RWPE2 (cell line): Measurements from ENCODE around the gene MET.
"Not testable (repeated sequence)": the region's sequence is repeated elsewhere in the genome, so short reads cannot be mapped to it uniquely, and the experiment has no call there.

ENCODE experiments used
- ATAC-seq: fragments of 200-7000 bp; cut with Tn5 transposase; 3 replicates; pipeline ENCODE4 v1.9.1; 2021; ENCODE audit warnings: low read depth
- DNase-seq: peaks from one replicate; pipeline ENCODE4 v3.0.0-alpha.2; 2020; ENCODE audit warnings: low spot score
- H3K27ac ChIP-seq: fragments of 450-650 bp; 2 replicates; pipeline ENCODE4 v1.5.1; 2017; ENCODE audit warnings: mild to moderate bottlenecking; ENCODE audit not compliant: poor library complexity, severe bottlenecking
- H3K27me3 ChIP-seq: fragments of 250-450 bp; sonication (Bioruptor Pico); 2 replicates; pipeline ENCODE4 v1.5.1; 2021; ENCODE audit warnings: mild to moderate bottlenecking, moderate library complexity; ENCODE audit not compliant: insufficient read depth, poor library complexity, severe bottlenecking
- H3K36me3 ChIP-seq: fragments of 250-450 bp; sonication (Bioruptor Pico); 2 replicates; pipeline ENCODE4 v1.5.1; 2020; ENCODE audit warnings: low read depth, mild to moderate bottlenecking, moderate library complexity
- H3K4me1 ChIP-seq: fragments of 250-450 bp; sonication (Bioruptor Pico); 2 replicates; pipeline ENCODE4 v1.5.1; 2021; ENCODE audit warnings: mild to moderate bottlenecking, moderate library complexity; ENCODE audit not compliant: insufficient read depth, poor library complexity, severe bottlenecking
- H3K4me3 ChIP-seq: fragments of 250-450 bp; sonication (Bioruptor Pico); 2 replicates; pipeline ENCODE4 v1.5.1; 2021; ENCODE audit warnings: mild to moderate bottlenecking, moderate library complexity; ENCODE audit not compliant: severe bottlenecking
- H3K9me3 ChIP-seq: fragments of 250-450 bp; sonication (Bioruptor Pico); 2 replicates; pipeline ENCODE4 v1.5.1; 2021; ENCODE audit warnings: mild to moderate bottlenecking, moderate library complexity; ENCODE audit not compliant: severe bottlenecking
- TF ChIP-seq, protein P1 (sequence below): fragments of 450-650 bp; IDR thresholded peaks from one replicate; pipeline ENCODE4 v1.5.1; 2017; ENCODE audit warnings: mild to moderate bottlenecking, moderate library complexity; ENCODE audit not compliant: poor library complexity, severe bottlenecking

MET gene

DNA sequence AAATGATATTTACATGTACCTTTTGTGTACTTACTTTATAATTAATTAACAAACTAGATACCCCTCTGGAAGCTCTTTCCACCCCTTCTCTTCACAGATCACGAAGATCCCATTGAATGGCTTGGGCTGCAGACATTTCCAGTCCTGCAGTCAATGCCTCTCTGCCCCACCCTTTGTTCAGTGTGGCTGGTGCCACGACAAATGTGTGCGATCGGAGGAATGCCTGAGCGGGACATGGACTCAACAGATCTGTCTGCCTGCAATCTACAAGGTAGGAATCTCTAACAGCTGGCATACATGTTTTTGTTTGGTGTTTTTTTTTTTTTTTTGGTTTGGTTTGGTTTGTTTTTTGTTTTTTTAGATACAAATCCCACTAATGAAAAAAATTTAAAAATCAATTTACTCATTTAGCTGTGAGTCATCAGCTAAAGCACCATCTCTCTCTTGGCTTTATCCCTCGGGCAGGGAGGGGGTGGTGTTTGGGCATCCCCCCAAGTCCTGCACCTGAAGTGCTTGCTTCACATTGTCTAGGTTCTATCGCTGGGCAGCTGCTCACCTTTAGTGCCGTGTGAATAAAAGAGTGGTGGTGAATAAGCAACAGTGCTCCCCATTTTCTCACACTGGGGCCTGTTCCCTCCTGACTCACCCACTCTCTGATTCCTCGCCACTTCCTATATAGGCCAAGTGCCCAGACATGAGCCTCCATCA is 68.9 kb downstream of the MET start:
- H3K4me3 ChIP-seq: no peak overlapping the region
- peaks cover 2% of the 10 kb centered on the region for H3K9me3 ChIP-seq
- DNase-seq: no peak
- TF ChIP-seq, protein P1, sequence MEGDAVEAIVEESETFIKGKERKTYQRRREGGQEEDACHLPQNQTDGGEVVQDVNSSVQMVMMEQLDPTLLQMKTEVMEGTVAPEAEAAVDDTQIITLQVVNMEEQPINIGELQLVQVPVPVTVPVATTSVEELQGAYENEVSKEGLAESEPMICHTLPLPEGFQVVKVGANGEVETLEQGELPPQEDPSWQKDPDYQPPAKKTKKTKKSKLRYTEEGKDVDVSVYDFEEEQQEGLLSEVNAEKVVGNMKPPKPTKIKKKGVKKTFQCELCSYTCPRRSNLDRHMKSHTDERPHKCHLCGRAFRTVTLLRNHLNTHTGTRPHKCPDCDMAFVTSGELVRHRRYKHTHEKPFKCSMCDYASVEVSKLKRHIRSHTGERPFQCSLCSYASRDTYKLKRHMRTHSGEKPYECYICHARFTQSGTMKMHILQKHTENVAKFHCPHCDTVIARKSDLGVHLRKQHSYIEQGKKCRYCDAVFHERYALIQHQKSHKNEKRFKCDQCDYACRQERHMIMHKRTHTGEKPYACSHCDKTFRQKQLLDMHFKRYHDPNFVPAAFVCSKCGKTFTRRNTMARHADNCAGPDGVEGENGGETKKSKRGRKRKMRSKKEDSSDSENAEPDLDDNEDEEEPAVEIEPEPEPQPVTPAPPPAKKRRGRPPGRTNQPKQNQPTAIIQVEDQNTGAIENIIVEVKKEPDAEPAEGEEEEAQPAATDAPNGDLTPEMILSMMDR: no peak
- no peaks in the 10 kb centered on the region for H3K27me3 ChIP-seq
- peak; percentile 50; the same call in 2 of the 3 replicates for ATAC-seq
- peaks cover 10% of the 10 kb centered on the region for H3K4me1 ChIP-seq
- peaks cover 72% of the 10 kb centered on the region for H3K36me3 ChIP-seq
- peak overlapping the region; percentile 20 for H3K27ac ChIP-seq

DNA sequence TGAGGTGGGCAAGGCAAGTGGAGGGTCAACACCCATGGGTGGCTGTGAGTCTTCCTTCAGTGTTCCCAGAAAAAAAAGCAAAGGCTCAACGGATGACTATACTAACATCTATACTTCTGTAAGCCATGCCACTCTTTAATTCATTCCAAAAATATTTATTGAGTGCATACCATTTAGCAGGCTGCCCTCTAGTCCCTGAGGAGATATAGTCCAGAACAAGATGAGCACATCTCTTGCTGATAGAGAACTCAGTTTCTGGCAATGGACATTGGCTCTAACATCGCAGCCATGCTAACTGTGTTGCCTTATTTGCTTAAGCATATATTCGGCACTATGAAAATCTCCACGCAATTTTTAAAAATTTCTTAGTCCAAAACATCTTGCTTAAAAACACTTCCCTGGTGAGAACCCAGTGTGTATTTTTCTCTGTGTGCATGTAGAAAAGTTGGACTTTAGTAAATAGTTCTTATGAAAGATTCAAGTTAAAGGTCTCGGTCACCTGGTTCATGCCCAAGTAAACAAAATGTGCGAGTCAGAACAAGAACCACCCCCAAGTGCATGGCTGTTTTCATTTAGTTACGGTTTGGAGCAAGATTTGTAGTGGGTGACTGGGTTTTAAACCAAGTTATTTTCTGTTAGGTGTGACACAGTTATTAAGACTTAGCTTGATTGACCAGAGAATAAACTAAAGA is 69.8 kb downstream of the MET start:
- Histone ChIP-seq H3K4me3 (no peak overlapping the region), H3K27me3 (no peaks in the 10 kb centered on the region), H3K36me3 (peaks cover 67% of the 10 kb centered on the region), H3K27ac (peak overlapping the region; percentile 20), H3K9me3 (peaks cover 6% of the 10 kb centered on the region), H3K4me1 (peaks cover 10% of the 10 kb centered on the region)
- 0 out of 3 replicates have a peak, but pooled peaks have one; percentile 10 for ATAC-seq
- TF ChIP-seq, protein P1: no peak
- DNase-seq: no peak

DNA sequence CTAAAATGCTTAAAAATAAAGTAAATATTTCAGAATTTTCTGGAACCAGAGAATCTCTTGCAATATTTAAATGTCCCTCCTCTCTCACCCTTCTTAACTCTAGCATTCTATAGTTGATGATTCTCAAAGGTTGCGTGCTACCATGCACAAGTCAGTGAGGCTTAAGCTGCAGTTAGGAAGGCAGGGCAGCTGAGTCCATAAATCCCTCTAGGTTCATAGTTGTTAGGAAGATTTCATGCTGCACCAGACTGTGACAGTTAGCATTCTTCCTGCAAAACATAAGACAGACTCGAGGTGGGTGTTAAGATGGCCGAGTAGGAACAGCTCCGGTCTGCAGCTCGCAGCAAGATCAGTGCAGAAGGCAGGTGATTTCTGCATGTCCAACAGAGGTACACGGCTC is 70.6 kb downstream of the MET start:
- Histone ChIP-seq H3K27ac (no peak overlapping the region), H3K4me1 (peaks cover 10% of the 10 kb centered on the region), H3K27me3 (no peaks in the 10 kb centered on the region), H3K4me3 (no peak overlapping the region), H3K36me3 (peaks cover 61% of the 10 kb centered on the region), H3K9me3 (peaks cover 6% of the 10 kb centered on the region)
- TF ChIP-seq, protein P1: no peak
- ATAC-seq (no peak), DNase-seq (no peak)

DNA sequence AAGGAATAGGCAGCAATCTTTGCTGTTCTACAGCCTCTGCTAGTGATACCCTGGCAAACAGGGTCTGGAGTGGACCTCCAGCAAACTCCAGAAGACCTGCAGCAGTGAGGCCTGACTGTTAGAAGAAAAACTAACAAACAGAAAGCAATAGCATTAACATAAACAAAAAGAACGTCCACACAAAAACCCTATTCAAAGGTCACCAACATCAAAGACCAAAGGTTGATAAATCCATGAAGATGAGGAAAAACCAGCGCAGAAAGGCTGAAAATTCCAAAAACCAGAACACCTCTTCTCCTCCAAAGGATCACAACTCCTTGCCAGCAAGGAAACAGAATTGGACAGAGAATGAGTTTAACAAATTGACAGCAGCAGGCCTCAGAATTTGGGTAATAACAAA is 71.8 kb downstream of the MET start:
- Histone ChIP-seq H3K36me3 (peaks cover 55% of the 10 kb centered on the region), H3K9me3 (peaks cover 11% of the 10 kb centered on the region)
- DNase-seq, H3K4me1 ChIP-seq, H3K27me3 ChIP-seq, H3K4me3 ChIP-seq, H3K27ac ChIP-seq, ATAC-seq: not testable (repeated sequence)

DNA sequence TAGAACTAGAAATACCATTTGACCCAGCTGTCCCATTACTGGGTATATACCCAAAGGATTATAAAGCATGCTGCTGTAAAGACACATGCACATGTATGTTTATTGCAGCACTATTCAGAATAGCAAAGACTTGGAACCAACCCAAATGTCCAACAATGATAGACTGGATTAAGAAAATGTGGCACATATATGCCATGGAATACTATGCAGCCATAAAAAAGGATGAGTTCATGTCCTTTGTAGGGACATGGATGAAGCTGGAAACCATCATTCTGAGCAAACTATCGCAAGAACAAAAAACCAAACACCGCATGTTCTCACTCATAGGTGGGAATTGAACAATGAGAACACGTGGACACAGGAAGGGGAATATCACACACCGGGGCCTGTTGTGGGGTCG is 74.4 kb downstream of the MET start:
- not testable (repeated sequence) for H3K4me3 ChIP-seq, H3K27ac ChIP-seq, H3K27me3 ChIP-seq, DNase-seq, ATAC-seq, H3K4me1 ChIP-seq
- H3K36me3 ChIP-seq: peaks cover 39% of the 10 kb centered on the region
- H3K9me3 ChIP-seq: peaks cover 11% of the 10 kb centered on the region

DNA sequence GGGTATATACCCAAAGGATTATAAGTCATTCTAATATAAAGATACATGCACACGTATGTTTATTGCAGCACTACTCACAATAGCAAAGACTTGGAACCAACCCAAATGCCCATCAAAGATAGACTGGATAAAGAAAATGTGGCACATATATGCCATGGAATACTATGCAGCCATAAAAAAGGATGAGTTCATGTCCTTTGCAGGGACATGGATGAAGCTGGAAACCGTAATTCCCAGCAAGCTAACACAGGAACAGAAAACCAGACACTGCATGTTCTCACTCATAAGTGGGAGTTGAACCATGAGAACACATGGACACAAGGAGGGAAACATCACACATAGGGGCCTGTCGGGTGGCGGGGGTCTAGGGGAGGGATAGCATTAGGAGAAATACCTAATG is 79.1 kb downstream of the MET start:
- H3K36me3 ChIP-seq: peaks cover 41% of the 10 kb centered on the region
- not testable (repeated sequence) for H3K4me3 ChIP-seq, H3K27ac ChIP-seq, H3K4me1 ChIP-seq, H3K27me3 ChIP-seq, ATAC-seq, H3K9me3 ChIP-seq, DNase-seq
